AG04450 (cell line): ENCODE measurements around the gene FCHSD2. TPM values are rescaled to one million over a fixed set of nuclear protein-coding genes. Genes with fewer than 3 reads are reported as not detected.

Experiments used
- CTCF ChIA-PET: fragments of 300-600, 350-600 bp; formaldehyde crosslinking; extraction: SDS; loops from one replicate; lab custom pipeline; 2022; ENCODE audit warnings: antibody characterized with exemption, inconsistent platforms; lab: Charles Lee
- POLR2A ChIA-PET: fragments of 350-600 bp; formaldehyde crosslinking; extraction: SDS; loops from one replicate; lab custom pipeline; 2021; ENCODE audit warnings: antibody characterized with exemption, inconsistent platforms; lab: Yijun Ruan, JAX
- DNase-seq: peaks from one replicate; pipeline ENCODE4 v3.0.0-alpha.2; 2011; ENCODE audit warnings: low read depth, low spot score
- H3K27ac ChIP-seq: one replicate; pipeline ENCODE4 v1.5.1; 2012; ENCODE audit warnings: low read depth, low read length, control low read depth
- H3K27me3 ChIP-seq: one replicate; pipeline ENCODE4 v1.6.0; 2012; ENCODE audit warnings: low read length; ENCODE audit not compliant: control insufficient read depth, insufficient read depth
- H3K4me3 ChIP-seq: 2 replicates; pipeline ENCODE4 v1.5.1; 2011; ENCODE audit warnings: mild to moderate bottlenecking, low read depth, low read length, control low read depth
- H3K9me3 ChIP-seq: 2 replicates; pipeline ENCODE4 v1.5.1; 2012; ENCODE audit warnings: low read length; ENCODE audit not compliant: control insufficient read depth, insufficient read depth
- polyA plus RNA-seq: library from polyadenylated mRNA; depleted of rRNA; stranded (reverse); fragments of >200 nt; gene quantifications from 2 replicates; pipeline ENCODE4 v1.2.3, GENCODE V29; 2011
- TF ChIP-seq, protein P1 (sequence below): IDR thresholded peaks from 2 replicates; pipeline ENCODE4 v1.5.1; 2011; ENCODE audit warnings: low read depth, low read length, control low read depth, inconsistent platforms

Gene FCHSD2
- polyA plus RNA-seq, 1 experiment, result 24.7 TPM

- H3K27ac ChIP-seq, result no peak overlapping the region
- ChIA-PET POLR2A (no interaction called here), CTCF (no interaction called here)
- no peaks in the 10 kb centered on the region for H3K27me3 ChIP-seq
- no peak for DNase-seq
- H3K9me3 ChIP-seq, result no peaks in the 10 kb centered on the region
- H3K4me3 ChIP-seq, result no peak overlapping the region
- TF ChIP-seq, protein P1, sequence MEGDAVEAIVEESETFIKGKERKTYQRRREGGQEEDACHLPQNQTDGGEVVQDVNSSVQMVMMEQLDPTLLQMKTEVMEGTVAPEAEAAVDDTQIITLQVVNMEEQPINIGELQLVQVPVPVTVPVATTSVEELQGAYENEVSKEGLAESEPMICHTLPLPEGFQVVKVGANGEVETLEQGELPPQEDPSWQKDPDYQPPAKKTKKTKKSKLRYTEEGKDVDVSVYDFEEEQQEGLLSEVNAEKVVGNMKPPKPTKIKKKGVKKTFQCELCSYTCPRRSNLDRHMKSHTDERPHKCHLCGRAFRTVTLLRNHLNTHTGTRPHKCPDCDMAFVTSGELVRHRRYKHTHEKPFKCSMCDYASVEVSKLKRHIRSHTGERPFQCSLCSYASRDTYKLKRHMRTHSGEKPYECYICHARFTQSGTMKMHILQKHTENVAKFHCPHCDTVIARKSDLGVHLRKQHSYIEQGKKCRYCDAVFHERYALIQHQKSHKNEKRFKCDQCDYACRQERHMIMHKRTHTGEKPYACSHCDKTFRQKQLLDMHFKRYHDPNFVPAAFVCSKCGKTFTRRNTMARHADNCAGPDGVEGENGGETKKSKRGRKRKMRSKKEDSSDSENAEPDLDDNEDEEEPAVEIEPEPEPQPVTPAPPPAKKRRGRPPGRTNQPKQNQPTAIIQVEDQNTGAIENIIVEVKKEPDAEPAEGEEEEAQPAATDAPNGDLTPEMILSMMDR, result no peak
Measured at GRCh38 chr11:72824811-72825505, 317.2 kb downstream of the FCHSD2 start.

DNA sequence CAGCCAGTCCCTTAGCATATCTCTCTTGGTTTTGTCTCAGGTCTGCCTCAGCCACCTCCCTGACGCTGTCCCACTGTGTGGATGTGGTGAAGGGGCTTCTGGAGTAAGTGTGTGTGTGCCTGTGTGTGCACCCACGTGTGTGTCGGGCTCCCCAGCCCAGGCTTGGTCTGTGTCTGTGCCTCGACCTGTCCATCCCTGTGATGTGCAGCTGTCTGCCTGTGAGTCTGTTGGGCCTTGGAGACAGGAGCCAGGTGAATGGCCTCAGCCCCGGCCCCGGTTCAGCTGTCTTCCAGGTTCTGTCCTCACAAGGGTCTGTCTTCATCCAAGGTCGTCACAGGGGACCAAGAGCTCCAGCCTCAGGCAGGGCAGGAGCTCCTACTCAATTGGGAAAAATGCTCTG, 318.1 kb downstream of the FCHSD2 start:
- TF ChIP-seq, protein P1, result no peak
- Histone ChIP-seq H3K27me3 (no peaks in the 10 kb centered on the region), H3K9me3 (no peaks in the 10 kb centered on the region), H3K27ac (no peak overlapping the region), H3K4me3 (no peak overlapping the region)
- no peak for DNase-seq
- CTCF ChIA-PET, result no interaction called here
- POLR2A ChIA-PET, result no interaction called here

DNA sequence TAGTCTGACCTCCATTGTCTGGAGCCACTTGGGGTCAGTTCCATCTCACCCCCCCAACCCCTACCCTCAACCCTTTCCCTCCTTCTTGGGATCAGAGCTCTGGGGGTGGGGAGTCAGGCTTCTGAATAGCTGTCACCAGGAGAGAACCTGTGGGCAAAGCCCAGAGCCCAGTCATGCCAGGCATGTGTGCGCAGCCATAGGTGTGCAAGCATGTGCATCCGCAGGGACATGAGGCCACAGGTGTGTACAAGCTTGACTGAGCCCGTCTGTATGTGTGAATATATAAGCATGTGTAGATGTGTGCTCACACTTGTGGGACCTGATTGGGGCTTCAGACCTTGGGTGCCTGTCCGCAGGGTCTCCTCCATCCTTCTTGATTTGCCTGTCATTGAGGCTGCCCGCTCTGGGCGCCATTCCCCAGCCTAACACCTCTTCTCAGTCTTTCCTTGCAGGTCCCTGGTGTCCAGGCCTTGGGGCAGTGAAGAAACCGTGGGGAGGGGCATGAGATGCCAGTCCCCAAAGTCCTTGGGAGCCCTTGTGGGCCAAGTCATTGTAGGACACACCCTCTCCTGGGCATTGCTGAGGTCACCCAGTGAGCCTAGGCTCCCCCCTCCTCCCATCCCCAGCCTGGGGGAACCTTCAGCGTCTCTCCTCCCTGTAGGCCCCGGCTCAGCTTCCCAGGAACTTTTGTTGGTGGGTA, 318.9 kb downstream of the FCHSD2 start:
- POLR2A ChIA-PET, result no interaction called here
- Histone ChIP-seq H3K9me3 (no peaks in the 10 kb centered on the region), H3K27ac (no peak overlapping the region), H3K4me3 (no peak overlapping the region), H3K27me3 (no peaks in the 10 kb centered on the region)
- DNase-seq, result no peak
- TF ChIP-seq, protein P1, result no peak
- CTCF ChIA-PET, result interaction anchor here (1.1 to 1.9 kb wide), 4 partner anchors 9 to 319 kb away, joined by 3 to 14 read pairs (median 6); partner anchors contain the start of genes FCHSD2 and STARD10

GRCh38 chr11:72821920-72822799, 320.0 kb downstream of the FCHSD2 start:
- TF ChIP-seq, protein P1, result peak; percentile 4; the same call in 1 of the 2 replicates
- ChIA-PET POLR2A (no interaction called here), CTCF (interaction anchor here (0.6 to 1.9 kb wide), 5 partner anchors 10 to 320 kb away, joined by 3 to 14 read pairs (median 6); partner anchors contain the start of genes FCHSD2 and STARD10)
- DNase-seq, result peak; percentile 58
- Histone ChIP-seq H3K9me3 (no peaks in the 10 kb centered on the region), H3K27me3 (no peaks in the 10 kb centered on the region), H3K27ac (no peak overlapping the region), H3K4me3 (peak overlapping the region; percentile 63)
